Renal cortex interstitium (tissue), 15 donors: ENCODE measurements around the gene ZNF678. TPM values are rescaled to one million over a fixed set of nuclear protein-coding genes. Genes with fewer than 3 reads are reported as not detected.

Experiments used
- DNase-seq, 11 donors: peaks; one replicate each; pipeline ENCODE4 v3.0.0-alpha.2; 2013; ENCODE audit warnings: low read depth in 9 of 11, low spot score in 4 of 11; ENCODE audit errors: extremely low read depth in 1 of 11
- long read RNA-seq, 16 experiments: transcript quantifications; one replicate each; lab custom pipeline, GENCODE V29; 2026
- polyA plus RNA-seq, 3 donors: library from polyadenylated mRNA; unstranded; fragments of 120-200 nt; gene quantifications; one replicate each; pipeline ENCODE4 v1.2.1, GENCODE V29; 2013; ENCODE audit not compliant: insufficient read length in 3 of 3

Gene ZNF678
- 10 to 100 TPM; 13.1 to 16.0 (median 15.3) TPM for polyA plus RNA-seq
- long read RNA-seq, donor 1, full-length matches to known transcripts, result 1 of 1 reads
- long read RNA-seq, donor 1, partial matches to known transcripts, result 0 of 1 reads
- long read RNA-seq, donor 1, other reads (novel, unspliced or antisense), result 0 of 1 reads
- long read RNA-seq, donor 2, result 0 reads
- long read RNA-seq, donor 3, full-length matches to known transcripts, result 1 of 1 reads
- long read RNA-seq, donor 3, partial matches to known transcripts, result 0 of 1 reads
- long read RNA-seq, donor 3, other reads (novel, unspliced or antisense), result 0 of 1 reads
- long read RNA-seq, donor 4, partial matches to known transcripts, result 0 of 1 reads
- long read RNA-seq, donor 4, other reads (novel, unspliced or antisense), result 0 of 1 reads
- long read RNA-seq, donor 5, result 0 reads
- long read RNA-seq, donor 6, full-length matches to known transcripts, result 4 of 4 reads
- long read RNA-seq, donor 6, partial matches to known transcripts, result 0 of 4 reads
- long read RNA-seq, donor 6, other reads (novel, unspliced or antisense), result 0 of 4 reads
- long read RNA-seq, donor 7, partial matches to known transcripts, result 0 of 3 reads
- long read RNA-seq, donor 7, other reads (novel, unspliced or antisense), result 0 of 3 reads
- long read RNA-seq, donor 8, full-length matches to known transcripts, result 5 of 5 reads
- long read RNA-seq, donor 8, partial matches to known transcripts, result 0 of 5 reads
- long read RNA-seq, donor 8, other reads (novel, unspliced or antisense), result 0 of 5 reads
- long read RNA-seq, donor 9, result 0 reads
- long read RNA-seq, donor 10, partial matches to known transcripts, result 0 of 3 reads
- long read RNA-seq, donor 10, other reads (novel, unspliced or antisense), result 0 of 3 reads
- long read RNA-seq, donor 11, partial matches to known transcripts, result 0 of 1 reads
- long read RNA-seq, donor 11, other reads (novel, unspliced or antisense), result 0 of 1 reads
- long read RNA-seq, donor 12, result 0 reads
- long read RNA-seq, donor 13, partial matches to known transcripts, result 0 of 2 reads
- long read RNA-seq, donor 13, other reads (novel, unspliced or antisense), result 0 of 2 reads
- long read RNA-seq, donor 14, result 0 reads
- long read RNA-seq, donor 15, full-length matches to known transcripts, result 2 of 2 reads
- long read RNA-seq, donor 15, partial matches to known transcripts, result 0 of 2 reads
- long read RNA-seq, donor 15, other reads (novel, unspliced or antisense), result 0 of 2 reads
- long read RNA-seq, donor 16, full-length matches to known transcripts, result 5 of 5 reads
- long read RNA-seq, donor 16, partial matches to known transcripts, result 0 of 5 reads
- long read RNA-seq, donor 16, other reads (novel, unspliced or antisense), result 0 of 5 reads

DNA sequence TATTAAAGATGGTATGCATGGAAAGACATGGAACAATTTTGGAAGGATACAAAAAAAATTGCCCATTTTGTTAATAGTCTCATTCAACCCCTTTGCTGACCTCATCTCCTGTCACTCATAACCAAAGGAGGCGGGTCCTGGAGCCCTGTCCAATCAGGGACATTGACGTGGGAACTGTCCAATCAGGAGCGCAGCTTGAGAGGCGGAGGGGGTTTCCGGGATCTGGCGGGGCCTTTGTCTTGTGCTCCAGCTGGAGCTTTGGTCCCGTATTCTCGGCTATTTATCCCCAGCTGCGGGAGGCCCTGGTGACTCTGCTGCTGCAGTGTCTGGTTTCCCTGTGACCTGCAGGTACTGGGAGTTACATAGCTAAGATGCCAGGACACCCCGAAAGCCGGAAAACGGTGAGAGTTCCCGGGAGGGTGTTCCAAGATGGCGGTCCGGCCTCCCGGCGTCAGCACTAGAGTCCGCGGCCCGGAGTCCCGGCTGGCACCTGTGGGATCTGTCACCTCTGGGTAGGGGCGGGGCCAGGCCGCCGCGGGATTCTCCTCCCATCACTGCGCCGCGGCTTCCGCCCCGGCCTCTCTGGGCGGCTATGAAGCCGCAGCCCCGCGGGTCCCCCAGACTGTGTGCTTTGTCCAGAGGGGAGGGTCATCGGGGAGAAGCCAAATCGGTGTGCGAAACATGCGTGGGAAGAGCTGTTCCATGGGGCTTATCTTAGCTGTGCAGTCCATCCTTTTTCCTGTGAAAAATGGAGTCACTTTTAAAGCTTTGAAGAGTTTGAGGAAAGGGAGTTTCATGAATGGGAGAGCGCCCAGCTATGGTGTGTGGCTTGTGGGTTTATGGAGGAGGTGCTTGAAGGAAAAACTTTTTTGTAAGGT lies at the start of gene ZNF678:
Gene ZNF678 (plus strand): TSS at position 233 of the 878 bp plus-strand sequence. CDS start 87,436 bp downstream, outside the sequence.
- DNase-seq, result peak; percentile 81 to 95 (median 88)

DNA sequence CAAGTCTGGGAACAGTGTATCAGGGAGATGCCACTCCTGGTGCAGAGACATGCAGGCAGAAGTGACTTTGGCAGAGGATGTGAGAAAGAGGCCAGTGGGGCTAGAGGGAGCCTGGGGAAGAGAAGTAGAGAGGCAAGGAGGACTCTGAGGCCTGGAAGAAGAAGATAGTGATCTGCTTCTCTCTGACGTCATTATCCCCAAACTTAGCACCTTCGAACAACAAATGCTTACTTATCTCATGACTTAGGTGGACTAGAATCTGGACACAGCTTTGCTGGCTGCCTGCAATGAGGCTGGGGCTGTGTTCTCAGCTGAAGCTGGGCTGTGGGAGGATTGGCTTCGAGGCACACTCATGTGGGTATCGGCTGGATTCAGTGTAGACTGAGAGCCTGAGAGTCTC lies 44.5 kb upstream of the ZNF678 start:
- no peak for DNase-seq

DNA sequence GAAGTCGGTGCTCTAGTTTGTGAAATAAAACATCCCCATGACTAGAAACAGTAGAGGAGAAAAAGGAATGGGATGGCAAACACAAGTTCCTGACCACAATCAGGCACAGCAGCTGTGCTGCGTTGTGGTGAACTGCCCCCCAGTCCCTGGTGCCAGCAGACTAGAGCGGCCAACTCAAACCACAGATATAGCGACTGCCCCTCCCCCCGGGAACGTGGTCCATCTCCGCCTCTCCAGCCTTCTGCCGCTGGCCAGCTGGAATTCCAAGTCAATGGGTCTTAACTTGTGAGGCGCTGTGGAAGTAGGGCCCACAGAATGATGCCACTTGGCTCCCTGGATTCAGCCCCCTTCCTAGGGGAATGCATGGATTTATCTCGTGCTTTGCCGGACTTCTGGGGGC lies 41.6 kb upstream of the ZNF678 start:
- no peak for DNase-seq

DNA sequence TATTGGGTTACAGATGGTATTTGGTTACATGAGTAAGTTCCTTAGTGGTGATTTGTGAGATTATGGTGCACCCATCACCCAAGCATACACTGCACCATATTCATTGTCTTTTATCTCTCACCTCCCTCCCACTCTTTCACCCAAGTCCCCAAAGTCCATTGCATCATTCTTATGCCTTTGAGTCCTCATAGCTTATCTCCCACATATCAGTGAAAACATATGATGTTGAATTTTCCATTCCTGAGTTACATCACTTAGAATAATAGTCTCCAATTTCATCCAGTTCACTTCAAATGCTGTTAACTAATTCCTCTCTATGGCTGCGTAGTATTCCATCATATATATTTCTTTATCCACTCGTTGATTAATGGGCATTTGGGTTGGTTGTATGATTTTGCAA lies 36.8 kb upstream of the ZNF678 start:
- no peak for DNase-seq

DNA sequence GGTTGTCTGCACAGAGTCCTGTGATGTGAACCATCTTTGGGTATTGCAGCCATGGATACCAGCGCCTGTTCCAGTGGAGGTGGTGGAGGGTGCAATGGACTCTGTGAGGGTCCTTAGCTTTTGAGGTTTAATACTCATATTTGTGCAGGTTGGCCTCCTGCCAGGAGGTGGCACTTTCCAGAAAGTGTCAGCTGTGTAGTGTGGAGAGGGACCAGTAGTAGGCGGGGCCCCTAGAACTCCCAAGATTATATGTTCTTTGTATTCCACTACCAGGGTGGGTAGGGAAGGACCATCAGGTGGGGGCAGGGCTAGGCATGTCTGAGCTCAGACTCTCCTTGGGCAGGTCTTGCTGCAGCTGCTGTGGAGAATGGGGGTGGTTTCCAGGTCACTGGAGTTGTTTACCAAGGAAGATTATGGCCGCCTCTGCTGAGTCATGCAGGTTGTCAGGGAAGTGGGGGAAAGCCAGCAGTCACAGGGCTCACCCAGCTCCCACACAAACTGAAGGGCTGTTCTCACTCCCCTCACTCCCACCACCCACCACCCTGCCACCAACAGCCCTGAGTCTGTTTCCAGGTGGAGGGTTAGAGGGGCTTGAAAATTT lies 31.2 kb upstream of the ZNF678 start:
- no peak for DNase-seq

DNA sequence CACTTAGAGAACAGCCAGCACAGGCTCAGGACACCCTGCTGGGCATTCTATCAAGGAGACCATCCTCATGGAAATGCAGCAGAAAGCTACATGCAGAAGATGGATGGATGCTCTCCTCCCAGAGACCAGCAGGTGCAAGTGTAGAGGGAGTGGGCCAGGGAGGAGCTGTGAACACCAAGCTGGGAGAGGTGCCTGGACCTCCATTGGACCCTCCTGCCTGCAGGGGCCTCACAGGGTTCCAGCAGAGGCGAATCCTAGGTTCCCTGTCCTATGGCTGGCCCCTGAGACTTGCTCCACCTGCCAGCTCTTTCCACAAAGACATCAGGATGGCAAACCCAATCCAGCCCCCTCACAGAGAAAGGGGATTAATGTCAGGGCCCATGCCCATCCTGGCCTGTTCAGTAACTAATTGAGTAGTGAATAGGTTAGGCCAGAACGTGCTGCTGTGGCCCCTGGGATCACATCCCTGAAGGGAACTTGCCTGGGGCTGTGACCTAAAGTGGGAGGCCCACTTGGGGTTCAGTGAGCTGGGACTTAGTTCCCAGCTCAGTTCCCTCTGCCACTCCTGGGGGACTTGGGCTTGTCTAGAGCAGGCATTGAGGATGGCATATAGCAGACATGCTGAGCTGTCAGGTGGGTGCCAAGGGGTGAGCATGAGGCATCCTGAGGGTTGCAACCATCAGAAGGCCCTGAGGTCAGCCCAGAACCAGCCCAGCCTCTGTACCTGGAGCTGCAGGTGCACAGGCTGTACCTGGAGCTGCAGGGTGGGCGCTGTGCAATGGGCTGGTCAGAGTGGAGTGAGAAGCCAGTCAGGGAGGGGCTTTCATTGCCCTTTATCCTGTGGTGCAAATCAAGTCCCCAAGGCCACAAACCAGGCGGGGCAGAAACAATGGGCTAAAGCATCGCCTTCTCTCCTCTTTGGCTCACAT lies 22.9 kb upstream of the ZNF678 start:
- no peak for DNase-seq

DNA sequence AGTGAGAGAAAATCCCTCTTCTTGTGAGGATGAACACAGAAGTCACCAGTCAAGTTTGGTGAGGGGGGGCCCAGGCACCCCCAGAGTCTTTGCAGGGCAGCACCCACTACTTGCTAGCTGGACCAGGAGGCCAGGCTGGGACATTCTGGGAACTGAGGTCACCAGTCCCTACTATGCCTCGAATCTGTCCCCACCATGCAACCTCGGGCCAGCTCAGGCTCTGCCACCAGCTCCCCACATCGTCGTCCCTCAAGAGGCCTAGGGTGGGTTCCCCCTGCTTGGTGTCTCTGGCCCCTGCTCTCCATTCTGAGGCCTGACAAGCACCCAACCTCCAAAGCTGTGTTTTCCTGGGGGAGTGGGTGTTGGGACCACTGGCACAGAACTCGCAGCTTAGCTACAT lies 22.2 kb upstream of the ZNF678 start:
- DNase-seq, result no peak

DNA sequence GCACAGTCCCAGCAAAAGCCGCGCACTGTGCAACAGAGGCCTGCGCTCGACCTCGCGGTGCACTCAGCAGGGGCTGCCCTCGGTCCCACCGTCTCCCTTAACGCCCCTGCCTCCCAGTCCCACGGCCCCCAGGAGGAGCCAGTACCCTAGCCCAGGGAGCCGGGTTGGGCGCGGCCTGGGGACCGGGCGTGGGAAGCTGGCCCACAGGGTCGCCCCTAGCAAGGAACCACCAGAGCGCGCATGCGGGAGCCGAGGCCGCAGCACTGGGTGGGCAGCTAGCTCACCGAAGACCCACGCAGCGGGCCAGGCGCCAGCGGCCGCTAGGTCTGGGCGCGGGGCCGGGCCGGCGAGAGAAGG lies 21.6 kb upstream of the ZNF678 start:
- DNase-seq, result peak in 1 of 11 donors; percentile 13

DNA sequence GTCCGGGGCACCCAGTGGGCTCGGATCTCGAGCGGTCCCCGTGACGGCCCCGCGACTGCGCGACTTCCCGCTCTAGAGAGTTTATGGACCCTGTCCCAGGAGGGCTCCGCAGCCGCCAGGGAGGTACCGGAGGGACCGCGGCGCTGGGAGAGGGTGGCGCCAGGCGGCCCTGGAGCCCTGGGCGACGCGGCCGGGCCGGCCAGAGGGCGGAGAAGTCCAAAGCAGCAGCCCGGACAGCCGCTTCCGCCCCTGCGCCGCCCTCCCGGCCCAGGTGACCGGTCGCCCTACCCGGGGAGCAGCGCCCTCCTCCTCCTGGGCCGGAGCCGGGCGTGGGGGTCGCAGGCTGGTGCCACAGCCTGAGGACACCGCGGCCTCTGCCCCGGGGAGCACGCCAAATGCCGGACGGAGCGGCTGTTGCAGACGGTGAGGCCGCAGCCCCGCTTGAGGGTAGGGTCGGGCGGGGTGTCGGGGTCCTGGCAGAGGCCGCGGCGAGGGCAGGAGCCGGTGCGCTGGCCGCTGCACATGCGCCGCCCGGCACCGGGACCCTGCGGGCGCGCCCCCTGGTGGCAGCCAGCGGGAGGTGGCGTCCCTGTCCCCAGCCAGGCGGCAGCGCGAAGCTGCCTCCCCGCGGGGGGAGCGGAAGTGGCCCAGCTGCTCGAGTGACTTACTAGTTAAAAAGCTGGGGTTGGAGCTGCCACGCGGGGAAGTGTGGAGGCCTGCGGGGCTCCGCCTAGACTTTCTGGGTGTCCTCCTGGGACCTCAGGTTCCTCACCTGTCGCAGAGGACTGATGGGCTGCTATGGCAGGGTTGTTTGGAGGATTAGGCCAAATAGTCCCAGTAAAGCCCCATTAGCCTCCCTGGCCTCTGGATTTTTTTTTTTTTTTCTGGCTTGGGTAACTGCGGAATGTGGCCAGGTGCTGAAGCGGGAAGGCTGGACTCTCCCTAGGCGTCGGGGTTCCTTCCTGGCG lies 20.9 kb upstream of the ZNF678 start:
- DNase-seq, result peak; percentile 69 to 87 (median 80)

DNA sequence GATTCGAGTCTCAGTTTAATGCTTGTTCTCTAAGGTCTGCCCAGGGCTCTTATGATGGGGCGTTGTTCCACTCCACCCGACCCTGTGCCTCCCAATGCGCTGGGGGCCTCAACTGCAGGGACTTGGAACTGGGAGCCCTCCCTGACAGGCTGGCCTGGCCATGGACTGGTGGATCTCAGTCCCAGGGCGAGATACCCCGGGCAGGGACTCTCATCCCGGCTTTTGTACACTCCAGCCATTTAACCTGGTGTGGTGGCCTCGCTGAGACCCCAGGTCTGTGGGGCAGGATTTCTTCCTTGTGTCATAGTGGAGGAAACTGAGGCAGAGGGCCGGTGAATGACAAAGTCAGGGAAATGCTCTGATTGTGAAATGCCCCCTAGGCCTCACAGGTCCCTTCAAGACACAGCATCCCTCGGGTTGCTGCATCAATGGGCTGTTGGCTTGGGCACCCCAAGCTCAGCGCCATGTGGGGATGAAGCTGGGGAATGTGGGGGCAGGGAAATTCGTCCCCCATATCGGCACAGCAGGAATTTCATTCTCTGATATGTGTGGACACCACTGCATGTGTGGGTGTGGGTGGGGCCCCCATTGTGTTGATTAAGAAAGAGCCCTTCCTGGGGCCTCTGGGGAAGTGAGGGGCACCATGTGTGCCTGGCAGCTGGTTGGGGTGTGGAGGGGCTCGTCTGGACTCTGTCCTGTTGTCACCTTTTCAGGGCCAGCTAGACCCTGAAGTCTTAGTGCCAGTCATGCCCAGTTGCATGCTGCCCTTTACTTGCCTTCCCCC lies 19.9 kb upstream of the ZNF678 start:
- DNase-seq, result no peak

DNA sequence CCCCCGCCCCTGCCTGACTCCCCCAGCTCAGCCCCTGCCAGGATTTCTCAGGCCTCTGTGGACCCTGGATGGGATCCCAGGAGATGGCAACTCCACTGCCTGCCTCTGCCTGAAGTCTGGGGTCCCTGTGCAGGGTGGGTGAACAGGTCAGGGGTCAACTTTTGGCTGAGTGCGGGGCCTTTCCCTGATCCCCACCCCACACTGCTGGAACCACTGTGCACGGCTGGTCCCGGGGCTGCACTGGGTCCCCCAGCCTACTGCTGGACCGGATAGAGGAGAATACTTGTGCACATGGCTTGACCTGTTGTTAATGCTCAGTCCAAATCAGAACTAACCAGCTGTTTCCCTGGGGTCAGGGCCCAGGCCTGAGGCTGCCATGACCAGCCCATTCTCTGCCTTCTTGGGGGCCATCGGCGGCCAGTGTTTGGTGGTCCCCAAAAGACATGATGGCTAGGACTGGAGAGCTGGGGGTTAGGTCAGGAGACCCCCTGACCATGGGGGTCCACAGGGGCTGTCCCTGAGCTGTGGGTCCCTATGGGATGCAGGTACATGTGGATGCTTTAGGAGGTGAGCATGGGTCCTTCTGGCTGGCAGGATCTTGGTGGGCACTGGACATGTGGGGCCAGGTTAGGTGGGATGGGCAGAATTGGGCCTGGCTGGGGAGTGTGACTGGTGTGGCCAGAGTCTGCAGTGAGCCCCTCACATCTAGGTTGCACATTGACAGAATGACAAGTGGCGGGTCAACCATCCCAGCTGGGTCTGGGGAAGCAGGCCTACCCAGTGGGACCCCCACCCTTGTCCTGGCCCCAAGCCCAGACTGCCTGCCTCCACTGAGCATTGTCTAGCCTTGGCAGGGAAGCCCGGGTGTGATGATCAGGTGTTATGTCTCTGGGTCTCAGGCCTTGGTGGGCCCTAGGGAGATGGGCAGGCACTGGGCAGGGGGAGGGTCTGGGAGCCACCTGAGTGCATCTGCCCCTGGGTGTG lies 19.0 kb upstream of the ZNF678 start:
- no peak for DNase-seq

DNA sequence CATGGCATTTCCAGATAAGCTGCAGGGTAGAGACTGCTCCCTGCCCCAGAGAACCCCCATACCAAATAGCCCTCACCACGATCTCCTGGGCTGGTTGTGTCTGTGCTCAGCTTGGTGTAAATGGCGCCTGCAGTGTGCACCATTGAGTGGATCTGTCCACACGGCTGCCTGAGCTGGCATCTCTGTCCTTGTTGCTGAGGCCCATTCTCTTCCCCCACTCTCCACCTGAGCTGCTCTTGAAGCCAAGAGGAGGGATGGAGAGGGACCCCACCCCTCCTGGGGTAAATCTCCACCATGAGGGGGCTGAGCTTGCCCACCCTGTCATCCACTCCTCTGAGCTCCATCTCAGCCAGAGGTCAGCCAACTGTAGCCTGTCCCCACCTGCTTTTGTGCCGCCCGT lies 18.0 kb upstream of the ZNF678 start:
- no peak for DNase-seq

DNA sequence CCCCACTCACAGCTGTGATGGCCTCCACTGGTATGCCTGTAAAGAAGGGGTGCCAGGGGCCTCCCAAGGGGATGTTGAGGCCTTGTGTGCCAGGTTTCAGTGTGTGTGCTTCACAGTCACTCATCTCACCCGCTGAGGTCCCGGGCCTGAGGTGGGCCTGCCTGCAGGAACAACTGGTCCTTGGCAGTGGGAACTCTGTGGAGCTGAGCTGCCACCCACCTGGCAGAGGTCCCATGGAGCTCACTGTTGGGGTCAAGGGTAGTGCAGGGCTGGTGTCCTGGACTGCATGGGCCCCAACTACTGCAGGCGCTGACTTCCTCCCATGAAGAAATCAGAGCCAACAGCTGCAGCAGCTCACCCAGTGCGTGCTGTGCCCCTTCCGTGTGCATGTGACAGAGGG lies 17.3 kb upstream of the ZNF678 start:
- DNase-seq, result no peak
